ENCODE results near the gene WWOX. TPM values are rescaled to one million over a fixed set of nuclear protein-coding genes. Genes with fewer than 3 reads are reported as not detected.

WWOX gene
- total and polyA plus RNA-seq, 2 donors, result 15.4 to 23.9 TPM

DNA sequence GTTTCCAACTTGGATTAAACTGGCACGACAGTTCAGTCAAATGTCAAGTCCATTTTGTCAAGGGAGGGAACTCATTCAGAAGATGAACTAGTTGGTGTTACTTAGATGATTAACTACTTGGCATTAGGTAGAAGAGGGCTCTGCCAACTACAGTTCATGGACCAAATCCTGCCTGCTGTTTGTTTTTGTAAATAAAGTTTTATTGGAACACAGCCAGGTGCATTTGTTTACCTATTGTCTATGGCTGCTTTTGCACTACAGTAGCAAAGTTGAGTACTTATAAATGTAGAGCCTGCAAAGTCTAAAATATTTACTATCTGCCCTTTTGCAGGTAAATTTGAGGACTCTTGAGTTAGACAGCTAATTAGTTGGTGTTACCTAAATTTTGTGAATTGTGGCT, 1091.1 kb downstream of the WWOX start:
- Histone ChIP-seq H3K9me3 (ENCODE audit: control insufficient read depth in 2 of 2, insufficient read depth in 1 of 2, low read length in 1 of 2) (no peaks in the 10 kb centered on the region), H3K27ac (ENCODE audit: low read depth in 1 of 2, low read length in 1 of 2) (no peak overlapping the region), H3K27me3 (ENCODE audit: control insufficient read depth in 2 of 2, insufficient read depth in 1 of 2, low read length in 1 of 2) (no peaks in the 10 kb centered on the region), H3K4me3 (ENCODE audit: low read length in 2 of 2) (no peak overlapping the region), H3K4me1 (ENCODE audit: control insufficient read depth in 2 of 2, insufficient read depth in 2 of 2, low read length in 2 of 2) (peaks cover 7 to 13% of the 10 kb centered on the region in 2 donors), H3K36me3 (ENCODE audit: control insufficient read depth in 2 of 2, insufficient read depth in 2 of 2, low read length in 1 of 2) (no peaks in the 10 kb centered on the region)
- no peak for DNase-seq (ENCODE audit: low read depth in 6 of 9, low spot score in 9 of 9)
- WGBS, result 97% methylated on average over 1 of the region's 1 CpG

DNA sequence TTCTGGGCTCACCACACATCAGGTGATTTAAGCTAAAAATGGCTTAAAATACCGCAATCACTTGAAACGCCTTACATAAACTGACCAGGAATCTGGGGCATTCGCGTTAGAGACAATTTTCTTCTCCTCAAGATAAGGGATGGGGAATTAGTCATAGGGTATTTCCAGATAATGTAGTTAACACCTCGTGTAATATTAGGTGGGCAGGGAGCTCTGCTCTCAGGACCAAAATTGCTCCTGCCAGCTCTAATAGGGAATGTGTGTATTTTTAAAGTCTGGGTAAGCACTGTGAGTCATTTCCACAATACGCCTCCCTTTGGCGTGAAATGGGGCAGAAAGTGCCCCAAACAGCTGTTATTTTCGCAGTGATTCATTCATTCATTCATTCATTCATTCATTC, 1092.5 kb downstream of the WWOX start:
- Histone ChIP-seq H3K4me3 (ENCODE audit: low read length in 2 of 2) (no peak overlapping the region), H3K9me3 (ENCODE audit: control insufficient read depth in 2 of 2, insufficient read depth in 1 of 2, low read length in 1 of 2) (no peaks in the 10 kb centered on the region), H3K4me1 (ENCODE audit: control insufficient read depth in 2 of 2, insufficient read depth in 2 of 2, low read length in 2 of 2) (peaks cover 0 to 3% of the 10 kb centered on the region in 2 donors), H3K27me3 (ENCODE audit: control insufficient read depth in 2 of 2, insufficient read depth in 1 of 2, low read length in 1 of 2) (no peaks in the 10 kb centered on the region), H3K36me3 (ENCODE audit: control insufficient read depth in 2 of 2, insufficient read depth in 2 of 2, low read length in 1 of 2) (no peaks in the 10 kb centered on the region), H3K27ac (ENCODE audit: low read depth in 1 of 2, low read length in 1 of 2) (no peak overlapping the region)
- WGBS, result 96% methylated on average over 8 of the region's 8 CpGs
- DNase-seq (ENCODE audit: low read depth in 6 of 9, low spot score in 9 of 9), result no peak

DNA sequence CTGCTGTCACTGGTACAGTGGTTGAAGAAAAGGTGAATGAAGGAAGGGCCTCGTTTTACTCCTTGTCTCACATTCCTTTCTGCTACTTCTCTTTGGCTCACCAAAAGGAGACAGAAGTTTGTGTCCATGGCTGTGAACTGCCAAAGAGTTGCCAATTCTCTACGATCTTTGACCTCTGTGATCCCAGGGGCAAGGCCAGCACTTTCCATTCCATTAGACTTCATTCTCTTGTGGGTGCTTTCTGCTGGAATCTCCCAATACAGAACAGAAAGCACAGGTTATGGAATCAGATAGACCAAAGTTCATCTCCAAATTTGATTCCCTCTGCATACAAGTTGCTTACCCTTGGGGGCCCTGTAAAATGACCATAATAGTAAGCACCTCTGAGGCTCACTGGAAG, 1093.5 kb downstream of the WWOX start:
- no peak overlapping the region for H3K4me3 ChIP-seq (ENCODE audit: low read length in 2 of 2)
- DNase-seq (ENCODE audit: low read depth in 6 of 9, low spot score in 9 of 9), result no peak
- H3K4me1 ChIP-seq (ENCODE audit: control insufficient read depth in 2 of 2, insufficient read depth in 2 of 2, low read length in 2 of 2), result peaks cover 0 to 3% of the 10 kb centered on the region in 2 donors
- H3K36me3 ChIP-seq (ENCODE audit: control insufficient read depth in 2 of 2, insufficient read depth in 2 of 2, low read length in 1 of 2), result no peaks in the 10 kb centered on the region
- 72% methylated on average over 2 of the region's 2 CpGs for WGBS
- no peaks in the 10 kb centered on the region for H3K27me3 ChIP-seq (ENCODE audit: control insufficient read depth in 2 of 2, insufficient read depth in 1 of 2, low read length in 1 of 2)
- no peak overlapping the region for H3K27ac ChIP-seq (ENCODE audit: low read depth in 1 of 2, low read length in 1 of 2)
- H3K9me3 ChIP-seq (ENCODE audit: control insufficient read depth in 2 of 2, insufficient read depth in 1 of 2, low read length in 1 of 2), result no peaks in the 10 kb centered on the region

DNA sequence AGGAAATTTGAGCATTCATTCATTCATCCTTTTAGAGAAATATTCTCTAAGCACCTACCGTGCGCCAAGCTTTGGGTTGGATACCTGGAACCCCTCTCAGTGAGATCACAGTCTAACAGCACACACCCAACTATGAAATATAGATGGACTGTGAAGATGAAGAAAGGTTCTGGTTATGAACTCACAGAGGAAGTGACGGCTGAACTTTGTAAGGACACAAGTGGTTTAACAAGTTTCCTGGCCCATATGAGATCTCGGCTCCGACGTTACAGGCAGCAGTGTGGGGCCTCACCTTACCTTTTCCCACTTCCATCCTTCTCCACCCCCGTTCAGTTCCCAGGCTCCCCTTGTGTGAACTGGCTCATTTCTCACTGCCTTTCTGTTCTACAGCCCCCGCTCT, 1094.8 kb downstream of the WWOX start:
- WGBS, result 91% methylated on average over 8 of the region's 8 CpGs
- no peak overlapping the region for H3K4me3 ChIP-seq (ENCODE audit: low read length in 2 of 2)

GRCh38 chr16:79195938-79196337, 1096.5 kb downstream of the WWOX start:
- H3K9me3 ChIP-seq (ENCODE audit: control insufficient read depth in 2 of 2, insufficient read depth in 1 of 2, low read length in 1 of 2), result no peaks in the 10 kb centered on the region
- H3K27ac ChIP-seq (ENCODE audit: low read depth in 1 of 2, low read length in 1 of 2), result no peak overlapping the region
- WGBS, result 42% methylated on average over 4 of the region's 4 CpGs
- peaks cover 0 to 3% of the 10 kb centered on the region in 2 donors for H3K4me1 ChIP-seq (ENCODE audit: control insufficient read depth in 2 of 2, insufficient read depth in 2 of 2, low read length in 2 of 2)
- no peak for DNase-seq (ENCODE audit: low read depth in 6 of 9, low spot score in 9 of 9)
- H3K4me3 ChIP-seq (ENCODE audit: low read length in 2 of 2), result no peak overlapping the region
- no peaks in the 10 kb centered on the region for H3K27me3 ChIP-seq (ENCODE audit: control insufficient read depth in 2 of 2, insufficient read depth in 1 of 2, low read length in 1 of 2)
- H3K36me3 ChIP-seq (ENCODE audit: control insufficient read depth in 2 of 2, insufficient read depth in 2 of 2, low read length in 1 of 2), result no peaks in the 10 kb centered on the region

More for the DNA sequence above, 1094.8 kb downstream of the WWOX start:
- H3K9me3 ChIP-seq (ENCODE audit: control insufficient read depth in 2 of 2, insufficient read depth in 1 of 2, low read length in 1 of 2), result no peaks in the 10 kb centered on the region
- no peak for DNase-seq (ENCODE audit: low read depth in 6 of 9, low spot score in 9 of 9)
- no peaks in the 10 kb centered on the region for H3K27me3 ChIP-seq (ENCODE audit: control insufficient read depth in 2 of 2, insufficient read depth in 1 of 2, low read length in 1 of 2)
- no peak overlapping the region for H3K27ac ChIP-seq (ENCODE audit: low read depth in 1 of 2, low read length in 1 of 2)
- H3K4me1 ChIP-seq (ENCODE audit: control insufficient read depth in 2 of 2, insufficient read depth in 2 of 2, low read length in 2 of 2), result peaks cover 0 to 3% of the 10 kb centered on the region in 2 donors
- H3K36me3 ChIP-seq (ENCODE audit: control insufficient read depth in 2 of 2, insufficient read depth in 2 of 2, low read length in 1 of 2), result no peaks in the 10 kb centered on the region

- Histone ChIP-seq H3K27ac (ENCODE audit: low read depth in 1 of 2, low read length in 1 of 2) (no peak overlapping the region), H3K4me3 (ENCODE audit: low read length in 2 of 2) (no peak overlapping the region), H3K36me3 (ENCODE audit: control insufficient read depth in 2 of 2, insufficient read depth in 2 of 2, low read length in 1 of 2) (no peaks in the 10 kb centered on the region), H3K9me3 (ENCODE audit: control insufficient read depth in 2 of 2, insufficient read depth in 1 of 2, low read length in 1 of 2) (no peaks in the 10 kb centered on the region), H3K4me1 (ENCODE audit: control insufficient read depth in 2 of 2, insufficient read depth in 2 of 2, low read length in 2 of 2) (no peaks in the 10 kb centered on the region), H3K27me3 (ENCODE audit: control insufficient read depth in 2 of 2, insufficient read depth in 1 of 2, low read length in 1 of 2) (no peaks in the 10 kb centered on the region)
- 94% methylated on average over 5 of the region's 5 CpGs for WGBS
- no peak for DNase-seq (ENCODE audit: low read depth in 6 of 9, low spot score in 9 of 9)
Measured at GRCh38 chr16:79201436-79201835, 1102.0 kb downstream of the WWOX start.

GRCh38 chr16:79202977-79203376, 1103.5 kb downstream of the WWOX start:
- no peaks in the 10 kb centered on the region for H3K36me3 ChIP-seq (ENCODE audit: control insufficient read depth in 2 of 2, insufficient read depth in 2 of 2, low read length in 1 of 2)
- no peak overlapping the region for H3K4me3 ChIP-seq (ENCODE audit: low read length in 2 of 2)
- H3K27me3 ChIP-seq (ENCODE audit: control insufficient read depth in 2 of 2, insufficient read depth in 1 of 2, low read length in 1 of 2), result no peaks in the 10 kb centered on the region
- no peak for DNase-seq (ENCODE audit: low read depth in 6 of 9, low spot score in 9 of 9)
- no peaks in the 10 kb centered on the region for H3K4me1 ChIP-seq (ENCODE audit: control insufficient read depth in 2 of 2, insufficient read depth in 2 of 2, low read length in 2 of 2)
- no peak overlapping the region for H3K27ac ChIP-seq (ENCODE audit: low read depth in 1 of 2, low read length in 1 of 2)
- no peaks in the 10 kb centered on the region for H3K9me3 ChIP-seq (ENCODE audit: control insufficient read depth in 2 of 2, insufficient read depth in 1 of 2, low read length in 1 of 2)
- 98% methylated on average over 8 of the region's 8 CpGs for WGBS

DNA sequence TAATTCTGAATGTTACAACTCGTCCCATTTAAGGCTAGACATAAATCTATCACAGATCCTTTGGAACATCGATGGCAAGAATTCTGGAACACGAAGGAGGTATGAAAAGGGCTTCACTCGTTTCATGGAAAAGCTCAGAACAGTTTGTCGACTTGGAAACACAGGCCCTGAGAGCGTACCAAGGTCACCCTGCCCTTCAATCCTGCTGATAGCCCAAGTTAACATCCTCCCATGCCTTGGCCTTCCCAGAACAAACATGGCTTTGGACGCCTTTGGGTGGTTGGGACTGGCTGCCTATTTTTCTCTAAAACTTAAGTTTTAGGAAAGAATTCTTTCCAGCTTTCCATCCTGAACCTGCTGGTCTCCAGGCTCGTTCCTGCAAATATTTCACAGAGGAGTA, 1105.0 kb downstream of the WWOX start:
- Histone ChIP-seq H3K27ac (ENCODE audit: low read depth in 1 of 2, low read length in 1 of 2) (no peak overlapping the region), H3K36me3 (ENCODE audit: control insufficient read depth in 2 of 2, insufficient read depth in 2 of 2, low read length in 1 of 2) (no peaks in the 10 kb centered on the region), H3K9me3 (ENCODE audit: control insufficient read depth in 2 of 2, insufficient read depth in 1 of 2, low read length in 1 of 2) (no peaks in the 10 kb centered on the region), H3K27me3 (ENCODE audit: control insufficient read depth in 2 of 2, insufficient read depth in 1 of 2, low read length in 1 of 2) (no peaks in the 10 kb centered on the region), H3K4me3 (ENCODE audit: low read length in 2 of 2) (no peak overlapping the region), H3K4me1 (ENCODE audit: control insufficient read depth in 2 of 2, insufficient read depth in 2 of 2, low read length in 2 of 2) (no peaks in the 10 kb centered on the region)
- WGBS, result 97% methylated on average over 8 of the region's 8 CpGs
- DNase-seq (ENCODE audit: low read depth in 6 of 9, low spot score in 9 of 9), result no peak

DNA sequence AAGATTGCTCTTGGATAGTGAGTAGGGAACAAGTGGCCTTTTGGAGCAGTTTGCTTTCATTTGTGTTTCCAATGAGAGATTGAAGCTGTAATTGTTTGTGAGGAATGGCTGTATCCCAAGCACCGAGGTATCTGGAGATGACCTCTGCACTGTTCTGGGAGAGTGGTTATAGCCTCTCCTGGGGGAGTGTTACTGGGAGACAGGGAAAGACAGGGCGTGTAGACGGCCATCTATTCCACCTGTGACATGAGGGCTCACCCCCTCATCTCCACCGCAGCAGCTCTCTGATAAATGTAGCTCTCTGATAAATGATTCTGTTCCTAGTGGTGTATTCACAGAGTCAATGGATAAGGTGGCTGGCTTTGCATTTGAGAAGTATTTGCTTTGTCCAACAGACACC, 1107.4 kb downstream of the WWOX start:
- DNase-seq (ENCODE audit: low read depth in 6 of 9, low spot score in 9 of 9), result no peak
- Histone ChIP-seq H3K27ac (ENCODE audit: low read depth in 1 of 2, low read length in 1 of 2) (no peak overlapping the region), H3K27me3 (ENCODE audit: control insufficient read depth in 2 of 2, insufficient read depth in 1 of 2, low read length in 1 of 2) (no peaks in the 10 kb centered on the region), H3K4me1 (ENCODE audit: control insufficient read depth in 2 of 2, insufficient read depth in 2 of 2, low read length in 2 of 2) (peaks cover 0 to 3% of the 10 kb centered on the region in 2 donors), H3K4me3 (ENCODE audit: low read length in 2 of 2) (no peak overlapping the region), H3K9me3 (ENCODE audit: control insufficient read depth in 2 of 2, insufficient read depth in 1 of 2, low read length in 1 of 2) (no peaks in the 10 kb centered on the region), H3K36me3 (ENCODE audit: control insufficient read depth in 2 of 2, insufficient read depth in 2 of 2, low read length in 1 of 2) (no peaks in the 10 kb centered on the region)
- WGBS, result 97% methylated on average over 4 of the region's 4 CpGs

DNA sequence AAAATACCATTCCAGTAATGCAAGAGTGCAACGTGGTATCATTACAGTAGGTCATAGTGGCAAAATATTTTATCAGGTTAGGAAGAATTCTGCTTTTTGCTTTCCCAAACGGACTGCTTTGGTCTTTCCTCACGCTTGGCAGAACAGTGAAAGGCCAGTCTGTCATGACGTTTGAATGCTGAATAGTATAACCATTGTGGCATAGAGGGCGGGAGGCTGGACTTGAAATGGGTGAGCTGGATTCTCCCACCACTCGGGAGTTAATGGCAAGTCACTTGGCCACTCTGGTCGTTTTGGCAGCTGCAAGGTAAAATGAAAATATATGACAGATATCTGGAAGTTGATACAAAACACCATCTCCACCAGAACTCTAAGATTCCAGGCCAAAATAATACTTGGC, 1109.9 kb downstream of the WWOX start:
- Histone ChIP-seq H3K27ac (ENCODE audit: low read depth in 1 of 2, low read length in 1 of 2) (no peak overlapping the region), H3K4me3 (ENCODE audit: low read length in 2 of 2) (no peak overlapping the region), H3K36me3 (ENCODE audit: control insufficient read depth in 2 of 2, insufficient read depth in 2 of 2, low read length in 1 of 2) (no peaks in the 10 kb centered on the region), H3K27me3 (ENCODE audit: control insufficient read depth in 2 of 2, insufficient read depth in 1 of 2, low read length in 1 of 2) (no peaks in the 10 kb centered on the region), H3K9me3 (ENCODE audit: control insufficient read depth in 2 of 2, insufficient read depth in 1 of 2, low read length in 1 of 2) (no peaks in the 10 kb centered on the region), H3K4me1 (ENCODE audit: control insufficient read depth in 2 of 2, insufficient read depth in 2 of 2, low read length in 2 of 2) (peaks cover 0 to 3% of the 10 kb centered on the region in 2 donors)
- no peak for DNase-seq (ENCODE audit: low read depth in 6 of 9, low spot score in 9 of 9)
- 86% methylated on average over 7 of the region's 7 CpGs for WGBS
